Measurements from ENCODE around the gene SP8. TPM values are rescaled to one million over a fixed set of nuclear protein-coding genes. Genes with fewer than 3 reads are reported as not detected.
A peak's percentile ranks its signal among the peaks of the same experiment; 100 is the strongest.

Gene SP8
- total RNA-seq, 1 experiment from 2014 or later: not detected

DNA sequence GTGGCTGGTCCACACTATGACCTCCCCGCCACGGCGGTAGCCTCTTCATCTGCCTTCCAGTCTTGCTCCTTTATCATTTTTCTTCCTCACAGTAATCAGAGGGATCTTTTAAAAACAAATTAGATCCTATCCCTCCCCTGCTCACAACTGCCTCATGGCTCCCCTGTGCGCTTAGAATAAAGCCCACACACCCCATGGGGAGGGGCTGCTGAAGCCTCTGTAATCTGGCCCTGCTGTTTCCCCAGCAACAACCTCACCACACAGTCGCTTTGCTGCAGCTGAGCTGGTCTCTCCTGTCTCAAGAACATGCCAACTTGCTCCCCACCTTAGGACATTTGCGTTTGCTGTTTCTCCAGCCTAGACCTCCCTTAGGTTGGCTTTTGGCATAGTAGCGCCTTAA lies 41.0 kb downstream of the SP8 start:
- DNase-seq (ENCODE audit: low read depth, low spot score) (no peak), ATAC-seq (no peak)
- intact Hi-C loops (cut with micrococcal nuclease; ENCODE audit: unreplicated experiment) (no loop called here), in situ Hi-C loops (cut with HindIII; ENCODE audit: low pct_unique_long_range_greater_than_20kb, low sequenced_read_pairs) (no loop called here)
- Histone ChIP-seq H3K4me1 (ENCODE audit: control insufficient read depth, insufficient read depth, low read length) (no peaks in the 10 kb centered on the region), H3K27ac (ENCODE audit: low read length) (no peak overlapping the region), H3K27me3 (ENCODE audit: control insufficient read depth, insufficient read depth, low read length) (0 out of 2 replicates have a peak, but pooled peaks cover 2% of the 10 kb centered on the region), H3K4me3 (ENCODE audit: low read depth in 2 of 2, low read length in 2 of 2) (no peak overlapping the region), H3K36me3 (ENCODE audit: control insufficient read depth, insufficient read depth, low read length) (no peaks in the 10 kb centered on the region), H3K9me3 (ENCODE audit: control insufficient read depth, insufficient read depth, low read depth, low read length) (no peaks in the 10 kb centered on the region)
- TF ChIP-seq, protein P1, sequence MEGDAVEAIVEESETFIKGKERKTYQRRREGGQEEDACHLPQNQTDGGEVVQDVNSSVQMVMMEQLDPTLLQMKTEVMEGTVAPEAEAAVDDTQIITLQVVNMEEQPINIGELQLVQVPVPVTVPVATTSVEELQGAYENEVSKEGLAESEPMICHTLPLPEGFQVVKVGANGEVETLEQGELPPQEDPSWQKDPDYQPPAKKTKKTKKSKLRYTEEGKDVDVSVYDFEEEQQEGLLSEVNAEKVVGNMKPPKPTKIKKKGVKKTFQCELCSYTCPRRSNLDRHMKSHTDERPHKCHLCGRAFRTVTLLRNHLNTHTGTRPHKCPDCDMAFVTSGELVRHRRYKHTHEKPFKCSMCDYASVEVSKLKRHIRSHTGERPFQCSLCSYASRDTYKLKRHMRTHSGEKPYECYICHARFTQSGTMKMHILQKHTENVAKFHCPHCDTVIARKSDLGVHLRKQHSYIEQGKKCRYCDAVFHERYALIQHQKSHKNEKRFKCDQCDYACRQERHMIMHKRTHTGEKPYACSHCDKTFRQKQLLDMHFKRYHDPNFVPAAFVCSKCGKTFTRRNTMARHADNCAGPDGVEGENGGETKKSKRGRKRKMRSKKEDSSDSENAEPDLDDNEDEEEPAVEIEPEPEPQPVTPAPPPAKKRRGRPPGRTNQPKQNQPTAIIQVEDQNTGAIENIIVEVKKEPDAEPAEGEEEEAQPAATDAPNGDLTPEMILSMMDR (IDR thresholded peaks at IDR 0.05): no peak
- TF ChIP-seq, protein P2, sequence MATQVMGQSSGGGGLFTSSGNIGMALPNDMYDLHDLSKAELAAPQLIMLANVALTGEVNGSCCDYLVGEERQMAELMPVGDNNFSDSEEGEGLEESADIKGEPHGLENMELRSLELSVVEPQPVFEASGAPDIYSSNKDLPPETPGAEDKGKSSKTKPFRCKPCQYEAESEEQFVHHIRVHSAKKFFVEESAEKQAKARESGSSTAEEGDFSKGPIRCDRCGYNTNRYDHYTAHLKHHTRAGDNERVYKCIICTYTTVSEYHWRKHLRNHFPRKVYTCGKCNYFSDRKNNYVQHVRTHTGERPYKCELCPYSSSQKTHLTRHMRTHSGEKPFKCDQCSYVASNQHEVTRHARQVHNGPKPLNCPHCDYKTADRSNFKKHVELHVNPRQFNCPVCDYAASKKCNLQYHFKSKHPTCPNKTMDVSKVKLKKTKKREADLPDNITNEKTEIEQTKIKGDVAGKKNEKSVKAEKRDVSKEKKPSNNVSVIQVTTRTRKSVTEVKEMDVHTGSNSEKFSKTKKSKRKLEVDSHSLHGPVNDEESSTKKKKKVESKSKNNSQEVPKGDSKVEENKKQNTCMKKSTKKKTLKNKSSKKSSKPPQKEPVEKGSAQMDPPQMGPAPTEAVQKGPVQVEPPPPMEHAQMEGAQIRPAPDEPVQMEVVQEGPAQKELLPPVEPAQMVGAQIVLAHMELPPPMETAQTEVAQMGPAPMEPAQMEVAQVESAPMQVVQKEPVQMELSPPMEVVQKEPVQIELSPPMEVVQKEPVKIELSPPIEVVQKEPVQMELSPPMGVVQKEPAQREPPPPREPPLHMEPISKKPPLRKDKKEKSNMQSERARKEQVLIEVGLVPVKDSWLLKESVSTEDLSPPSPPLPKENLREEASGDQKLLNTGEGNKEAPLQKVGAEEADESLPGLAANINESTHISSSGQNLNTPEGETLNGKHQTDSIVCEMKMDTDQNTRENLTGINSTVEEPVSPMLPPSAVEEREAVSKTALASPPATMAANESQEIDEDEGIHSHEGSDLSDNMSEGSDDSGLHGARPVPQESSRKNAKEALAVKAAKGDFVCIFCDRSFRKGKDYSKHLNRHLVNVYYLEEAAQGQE (IDR thresholded peaks at IDR 0.05; ENCODE audit: insufficient read depth in 1 of 2, low read depth in 2 of 2, low read length in 1 of 2): no peak
- TF ChIP-seq TCF7L2 (IDR thresholded peaks at IDR 0.05; ENCODE audit: low read depth, low read length): no peak
- TF ChIP-seq POLR2AphosphoS5 (IDR thresholded peaks at IDR 0.05; ENCODE audit: low read depth, low read length): no peak
- no peak for TF ChIP-seq SIN3A (IDR thresholded peaks at IDR 0.05; ENCODE audit: borderline replicate concordance, insufficient read depth, low read depth, low read length)
- BruUV-seq (replicated peaks): no TSS peak
- CTCF ChIA-PET: no interaction called here
- POLR2A ChIA-PET: no interaction called here

DNA sequence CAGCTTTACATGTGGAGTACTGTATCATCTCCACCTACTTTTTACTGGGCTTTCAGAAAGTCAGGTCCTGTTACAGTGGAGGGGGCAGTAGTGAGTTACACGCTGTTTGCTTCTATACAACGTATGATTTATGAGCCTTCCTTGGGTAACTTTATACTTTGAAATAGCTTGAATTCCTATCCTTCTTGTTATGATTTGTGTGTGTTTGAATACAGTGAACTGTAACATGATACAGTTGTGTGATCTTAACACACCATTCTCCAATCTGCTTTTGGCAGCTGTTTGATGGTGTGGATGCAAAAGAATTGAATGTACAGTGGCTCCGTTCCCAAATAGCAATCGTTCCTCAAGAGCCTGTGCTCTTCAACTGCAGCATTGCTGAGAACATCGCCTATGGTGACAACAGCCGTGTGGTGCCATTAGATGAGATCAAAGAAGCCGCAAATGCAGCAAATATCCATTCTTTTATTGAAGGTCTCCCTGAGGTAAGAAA lies 41.7 kb downstream of the SP8 start:
- no peaks in the 10 kb centered on the region for H3K9me3 ChIP-seq (ENCODE audit: control insufficient read depth, insufficient read depth, low read depth, low read length)
- ChIA-PET POLR2A (no interaction called here), CTCF (no interaction called here)
- H3K36me3 ChIP-seq (ENCODE audit: control insufficient read depth, insufficient read depth, low read length): no peaks in the 10 kb centered on the region
- ATAC-seq (no peak), DNase-seq (ENCODE audit: low read depth, low spot score) (no peak)
- BruUV-seq (replicated peaks): no TSS peak
- TF ChIP-seq POLR2AphosphoS5 (IDR thresholded peaks at IDR 0.05; ENCODE audit: low read depth, low read length): no peak
- no peak for TF ChIP-seq TCF7L2 (IDR thresholded peaks at IDR 0.05; ENCODE audit: low read depth, low read length)
- no peak for TF ChIP-seq SIN3A (IDR thresholded peaks at IDR 0.05; ENCODE audit: borderline replicate concordance, insufficient read depth, low read depth, low read length)
- TF ChIP-seq, protein P2 (IDR thresholded peaks at IDR 0.05; ENCODE audit: insufficient read depth in 1 of 2, low read depth in 2 of 2, low read length in 1 of 2): no peak
- TF ChIP-seq, protein P1 (IDR thresholded peaks at IDR 0.05): peak; percentile 20; the same call in 1 of the 2 replicates
- intact Hi-C loops (cut with micrococcal nuclease; ENCODE audit: unreplicated experiment): no loop called here
- in situ Hi-C loops (cut with HindIII; ENCODE audit: low pct_unique_long_range_greater_than_20kb, low sequenced_read_pairs): no loop called here
- H3K4me3 ChIP-seq (ENCODE audit: low read depth in 2 of 2, low read length in 2 of 2): no peak overlapping the region
- H3K27ac ChIP-seq (ENCODE audit: low read length): no peak overlapping the region
- H3K4me1 ChIP-seq (ENCODE audit: control insufficient read depth, insufficient read depth, low read length): no peaks in the 10 kb centered on the region
- 0 out of 2 replicates have a peak, but pooled peaks cover 2% of the 10 kb centered on the region for H3K27me3 ChIP-seq (ENCODE audit: control insufficient read depth, insufficient read depth, low read length)
